T-helper 17 cell (primary cell): ENCODE results near the gene PPP2R2C. TPM values are rescaled to one million over a fixed set of nuclear protein-coding genes. Genes with fewer than 3 reads are reported as not detected.

ENCODE experiments used
- ATAC-seq: fragments of 150-1000 bp; cut with Tn5 transposase; 2 replicates; pipeline ENCODE4 v1.10.0; 2021; ENCODE audit warnings: mild to moderate bottlenecking, moderate library complexity
- DNase-seq, 3 donors: peaks; one replicate each; pipeline versions ENCODE4 v3.0.0 to v3.0.0-alpha.2; 2020 to 2021
- H3K9me3 ChIP-seq: one replicate; pipeline ENCODE4 v1.7.0; 2013; ENCODE audit warnings: low read length, mild to moderate bottlenecking; ENCODE audit not compliant: control insufficient read depth, poor library complexity, severe bottlenecking
- H3K27ac Mint-ChIP-seq: one replicate; pipeline ENCODE4 v1.8.0; 2022; ENCODE audit warnings: mild to moderate bottlenecking, moderate library complexity, mixed read lengths
- H3K27me3 Mint-ChIP-seq: one replicate; pipeline ENCODE4 v1.8.0; 2022; ENCODE audit warnings: mixed read lengths
- H3K36me3 Mint-ChIP-seq: one replicate; pipeline ENCODE4 v1.8.0; 2022; ENCODE audit warnings: low read depth, mixed read lengths
- H3K4me1 Mint-ChIP-seq: one replicate; pipeline ENCODE4 v1.8.0; 2022; ENCODE audit warnings: mild to moderate bottlenecking, mixed read lengths
- H3K4me3 Mint-ChIP-seq: one replicate; pipeline ENCODE4 v1.8.0; 2022; ENCODE audit warnings: mild to moderate bottlenecking, moderate library complexity, mixed read lengths
- total RNA-seq, 4 donors: library from RNA in 2 of 4; stranded (reverse) in 2 of 4; gene quantifications; one replicate each; pipeline ENCODE4 v1.2.3 and lab custom pipeline; 2022 to 2026

The PPP2R2C gene
- total RNA-seq, 2 donors from 2014 or later, result not detected

DNA sequence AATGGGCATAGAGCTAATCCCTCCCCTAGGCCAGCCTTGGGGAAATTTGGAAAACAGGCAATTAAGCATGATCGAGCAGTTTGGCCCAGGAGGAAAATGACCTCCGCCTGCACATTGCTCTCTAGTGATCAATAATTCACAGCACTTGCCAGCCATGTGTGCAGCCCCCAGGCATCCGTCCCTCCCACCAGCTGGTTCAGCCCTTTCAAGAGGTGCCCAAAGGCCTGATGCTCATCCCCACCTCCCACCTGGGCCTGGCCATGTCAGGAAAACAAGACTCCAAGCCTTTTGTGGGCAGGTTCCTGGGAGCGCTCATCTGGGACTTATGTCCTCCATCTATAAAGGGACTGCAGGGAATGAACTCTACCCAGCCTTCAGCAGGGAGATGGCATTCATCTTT lies 17.5 kb upstream of the PPP2R2C start:
- H3K27ac Mint-ChIP-seq, result no peak overlapping the region
- no peaks in the 10 kb centered on the region for H3K9me3 ChIP-seq
- H3K36me3 Mint-ChIP-seq, result no peaks in the 10 kb centered on the region
- H3K4me1 Mint-ChIP-seq, result no peaks in the 10 kb centered on the region
- H3K27me3 Mint-ChIP-seq, result peaks cover 23% of the 10 kb centered on the region
- no peak overlapping the region for H3K4me3 Mint-ChIP-seq
- DNase-seq (no peak), ATAC-seq (no peak)

DNA sequence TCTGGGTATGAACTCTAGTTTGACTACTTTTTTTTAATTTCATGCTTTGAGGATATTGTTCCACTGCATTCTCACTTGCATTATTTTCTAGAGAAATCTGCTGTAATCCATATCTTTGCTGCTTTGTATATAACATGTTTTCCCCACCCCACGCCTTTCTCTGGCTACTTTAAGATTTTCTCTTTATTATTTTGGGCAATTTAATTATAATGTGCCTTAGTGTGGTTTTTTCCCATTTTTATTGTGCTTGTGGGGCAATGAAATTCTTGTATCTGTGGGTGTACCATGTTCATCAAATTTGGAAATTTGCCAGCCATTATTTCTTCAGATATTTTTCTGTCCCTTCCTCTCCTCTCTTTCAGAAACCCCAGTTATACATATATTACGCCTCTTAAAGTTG lies 15.1 kb upstream of the PPP2R2C start:
- H3K4me1 Mint-ChIP-seq, result no peaks in the 10 kb centered on the region
- H3K27me3 Mint-ChIP-seq, result peaks cover 4% of the 10 kb centered on the region
- no peak overlapping the region for H3K27ac Mint-ChIP-seq
- H3K36me3 Mint-ChIP-seq, result no peaks in the 10 kb centered on the region
- H3K4me3 Mint-ChIP-seq, result no peak overlapping the region
- DNase-seq (no peak), ATAC-seq (no peak)
- no peaks in the 10 kb centered on the region for H3K9me3 ChIP-seq

DNA sequence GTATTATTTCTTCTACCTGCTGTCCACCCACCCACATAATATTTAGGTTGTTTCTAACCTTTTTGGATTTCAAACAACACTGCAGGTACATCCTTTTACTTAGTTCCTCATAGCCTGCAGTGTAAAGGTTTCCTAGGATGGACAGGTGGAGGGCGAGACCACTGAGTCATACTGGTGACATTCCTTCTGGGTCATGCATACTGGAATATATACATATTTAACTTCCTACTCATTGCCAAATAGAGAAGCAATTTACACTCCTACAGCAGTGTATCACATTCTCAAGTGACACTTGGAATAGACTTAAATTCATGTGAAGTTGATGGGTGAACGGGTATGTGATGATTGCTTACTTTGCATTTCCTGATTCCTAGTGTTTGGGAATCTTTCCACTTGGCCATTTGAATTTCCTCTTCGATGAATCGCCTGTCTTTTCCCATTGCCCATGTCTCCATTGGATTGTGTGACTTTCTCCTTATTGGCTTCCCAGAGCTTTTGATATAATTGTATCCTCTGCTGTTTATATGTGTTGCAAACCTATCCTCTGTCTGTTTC lies 8.2 kb upstream of the PPP2R2C start:
- Mint-ChIP-seq H3K36me3 (peaks cover 4% of the 10 kb centered on the region), H3K4me1 (no peaks in the 10 kb centered on the region), H3K4me3 (no peak overlapping the region), H3K27ac (no peak overlapping the region), H3K27me3 (peaks cover 14% of the 10 kb centered on the region)
- no peak for ATAC-seq
- no peaks in the 10 kb centered on the region for H3K9me3 ChIP-seq
- no peak for DNase-seq

DNA sequence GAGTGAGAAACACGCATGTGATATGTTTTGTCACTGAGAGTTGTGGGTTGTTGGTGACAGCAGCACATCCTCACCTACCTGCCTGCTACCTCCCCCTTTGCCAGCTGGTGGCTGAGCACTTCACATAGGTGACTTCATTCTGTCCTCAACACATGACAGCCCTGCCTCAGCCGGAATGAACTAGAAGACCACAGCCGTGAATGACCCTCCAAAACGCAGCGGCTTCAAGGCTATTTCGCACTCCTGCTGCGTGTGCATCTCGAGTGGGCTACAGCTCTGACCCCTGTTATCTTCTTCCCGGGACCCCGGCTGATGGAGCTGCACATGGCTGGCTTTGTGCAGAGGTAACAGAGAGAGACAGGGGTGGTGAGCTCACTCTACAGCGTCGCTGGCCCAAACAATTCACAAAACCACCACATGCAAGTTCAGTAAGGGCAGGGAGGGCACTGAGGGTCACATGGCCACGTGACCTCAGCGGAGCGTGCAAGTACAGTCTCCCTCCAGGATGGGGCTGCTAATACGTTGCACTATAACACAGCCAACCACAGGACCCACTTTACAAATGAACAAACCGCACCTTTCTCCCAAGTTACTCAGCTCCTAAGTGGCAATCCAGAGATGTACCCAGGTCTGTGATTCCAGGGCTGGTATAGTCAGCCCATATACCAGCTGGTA lies 6.3 kb upstream of the PPP2R2C start:
- ATAC-seq (no peak), DNase-seq (no peak)
- no peak overlapping the region for H3K4me3 Mint-ChIP-seq
- H3K27me3 Mint-ChIP-seq, result peaks cover 34% of the 10 kb centered on the region
- H3K4me1 Mint-ChIP-seq, result no peaks in the 10 kb centered on the region
- peaks cover 4% of the 10 kb centered on the region for H3K36me3 Mint-ChIP-seq
- no peak overlapping the region for H3K27ac Mint-ChIP-seq
- no peaks in the 10 kb centered on the region for H3K9me3 ChIP-seq

DNA sequence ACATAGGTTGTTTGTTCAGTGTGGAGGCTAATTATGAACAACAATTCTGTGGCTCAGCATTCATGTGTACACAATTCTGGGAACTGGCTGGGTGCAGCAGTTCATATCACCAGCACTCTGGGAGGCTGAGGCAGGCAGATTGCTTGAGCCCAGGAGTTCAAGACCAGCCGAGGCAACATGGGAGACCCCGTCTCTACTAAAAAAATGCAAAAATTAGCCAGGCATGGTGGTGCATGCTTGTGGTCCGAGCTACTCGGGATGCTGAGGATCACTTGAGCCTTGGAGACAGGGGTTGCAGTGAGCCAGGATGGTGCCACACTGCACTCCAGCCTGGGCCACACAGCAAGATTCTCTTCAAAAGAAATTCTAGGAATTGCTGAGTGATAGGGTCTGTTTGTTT lies 4.5 kb upstream of the PPP2R2C start:
- no peaks in the 10 kb centered on the region for H3K9me3 ChIP-seq
- ATAC-seq, result no peak
- H3K27ac Mint-ChIP-seq, result no peak overlapping the region
- H3K4me3 Mint-ChIP-seq, result no peak overlapping the region
- peaks cover 38% of the 10 kb centered on the region for H3K27me3 Mint-ChIP-seq
- peaks cover 4% of the 10 kb centered on the region for H3K36me3 Mint-ChIP-seq
- peaks cover 4% of the 10 kb centered on the region for H3K4me1 Mint-ChIP-seq
- DNase-seq, result no peak

DNA sequence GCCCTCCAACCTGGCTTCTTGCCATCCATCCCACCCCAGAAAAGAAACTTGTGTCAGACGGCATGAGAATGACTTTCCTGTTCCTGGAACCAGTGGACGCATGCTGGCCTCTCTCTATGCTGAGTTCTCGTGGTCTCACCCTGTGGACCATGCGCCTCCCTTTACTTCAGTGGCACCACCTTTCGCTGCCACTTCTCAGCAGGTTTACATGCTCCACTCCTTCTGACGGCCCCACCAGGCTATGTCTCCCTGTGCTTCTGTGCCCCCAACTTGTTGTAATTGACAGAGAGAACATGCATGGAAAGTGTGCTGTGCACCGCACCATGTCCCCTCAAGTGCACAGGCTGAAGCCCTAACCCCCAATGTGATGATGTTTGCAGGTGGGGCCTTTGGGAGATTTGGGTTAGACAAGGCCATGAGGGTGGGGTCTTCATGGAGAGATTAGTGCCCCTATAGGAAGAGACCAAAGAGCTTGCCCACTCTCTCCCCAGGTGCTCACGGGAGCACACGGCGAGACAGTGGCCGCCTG lies 3.1 kb upstream of the PPP2R2C start:
- Mint-ChIP-seq H3K27ac (no peak overlapping the region), H3K4me3 (no peak overlapping the region), H3K27me3 (peaks cover 38% of the 10 kb centered on the region), H3K4me1 (peaks cover 4% of the 10 kb centered on the region), H3K36me3 (peaks cover 4% of the 10 kb centered on the region)
- no peaks in the 10 kb centered on the region for H3K9me3 ChIP-seq
- ATAC-seq (no peak), DNase-seq (no peak)

DNA sequence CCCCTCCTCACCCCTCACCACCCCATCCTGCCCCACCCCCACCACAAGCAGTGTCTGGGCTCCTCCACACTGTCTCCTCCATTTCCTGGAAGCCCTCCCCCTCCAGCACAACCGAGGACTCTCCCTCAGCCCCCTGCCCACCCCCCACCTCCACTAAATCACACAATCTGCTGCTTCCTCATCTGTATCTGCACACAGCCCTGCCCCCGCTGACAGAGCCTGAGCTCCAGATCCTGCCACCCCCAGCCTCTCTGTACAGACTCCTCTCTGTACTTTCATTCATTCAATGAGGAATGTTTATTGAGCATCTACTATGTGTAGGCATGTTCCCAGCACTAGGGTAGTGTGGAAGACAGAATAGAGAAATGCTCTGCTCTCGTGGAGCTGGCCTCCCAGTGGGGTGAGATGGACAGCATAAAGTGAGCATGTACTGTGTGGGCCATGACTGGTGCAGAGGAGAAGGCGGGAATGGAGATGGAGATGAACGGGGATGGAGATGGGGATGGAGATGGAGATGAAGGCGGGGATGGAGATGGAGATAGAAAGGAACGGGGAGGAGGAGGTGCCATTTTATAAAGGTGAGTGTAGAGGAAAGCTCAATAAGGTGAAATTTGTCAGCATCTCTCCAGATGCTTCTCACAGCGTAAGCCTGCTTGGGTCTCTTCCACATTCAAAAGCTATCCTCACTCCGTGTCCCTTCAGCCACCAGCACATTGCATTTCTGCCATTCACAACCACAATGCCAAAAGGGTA lies 2.5 kb upstream of the PPP2R2C start:
- no peaks in the 10 kb centered on the region for H3K9me3 ChIP-seq
- Mint-ChIP-seq H3K4me1 (peaks cover 4% of the 10 kb centered on the region), H3K36me3 (peaks cover 4% of the 10 kb centered on the region), H3K27me3 (peaks cover 44% of the 10 kb centered on the region), H3K27ac (no peak overlapping the region), H3K4me3 (no peak overlapping the region)
- DNase-seq, result no peak
- ATAC-seq, result no peak

DNA sequence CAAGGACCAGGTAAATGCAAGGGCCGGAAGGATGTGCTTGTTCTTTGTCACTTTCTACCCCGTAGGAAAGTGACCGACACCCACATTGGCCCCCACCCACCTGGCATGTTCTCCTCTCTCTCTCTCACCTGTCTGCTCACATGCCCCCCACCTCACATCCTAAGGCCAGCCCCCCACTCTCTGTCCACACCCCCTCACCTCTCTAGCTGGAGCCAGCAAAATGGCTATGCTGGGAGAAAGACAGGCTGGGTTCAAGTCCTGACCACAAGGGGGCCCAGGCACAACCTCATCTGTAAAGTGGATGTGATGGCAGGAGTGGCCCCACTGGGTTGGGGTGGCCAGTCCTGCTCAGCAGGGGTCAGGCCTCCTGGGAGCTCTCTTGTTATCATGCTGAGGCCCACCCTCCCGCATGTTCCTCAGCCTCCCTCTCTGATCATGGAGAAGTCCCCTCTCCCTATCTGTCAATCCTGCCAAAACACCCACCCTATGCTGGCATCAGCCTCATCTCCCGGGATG lies 1.7 kb upstream of the PPP2R2C start:
- peaks cover 4% of the 10 kb centered on the region for H3K4me1 Mint-ChIP-seq
- peaks cover 51% of the 10 kb centered on the region for H3K27me3 Mint-ChIP-seq
- DNase-seq (no peak), ATAC-seq (no peak)
- H3K4me3 Mint-ChIP-seq, result no peak overlapping the region
- no peaks in the 10 kb centered on the region for H3K9me3 ChIP-seq
- peaks cover 5% of the 10 kb centered on the region for H3K36me3 Mint-ChIP-seq
- no peak overlapping the region for H3K27ac Mint-ChIP-seq

DNA sequence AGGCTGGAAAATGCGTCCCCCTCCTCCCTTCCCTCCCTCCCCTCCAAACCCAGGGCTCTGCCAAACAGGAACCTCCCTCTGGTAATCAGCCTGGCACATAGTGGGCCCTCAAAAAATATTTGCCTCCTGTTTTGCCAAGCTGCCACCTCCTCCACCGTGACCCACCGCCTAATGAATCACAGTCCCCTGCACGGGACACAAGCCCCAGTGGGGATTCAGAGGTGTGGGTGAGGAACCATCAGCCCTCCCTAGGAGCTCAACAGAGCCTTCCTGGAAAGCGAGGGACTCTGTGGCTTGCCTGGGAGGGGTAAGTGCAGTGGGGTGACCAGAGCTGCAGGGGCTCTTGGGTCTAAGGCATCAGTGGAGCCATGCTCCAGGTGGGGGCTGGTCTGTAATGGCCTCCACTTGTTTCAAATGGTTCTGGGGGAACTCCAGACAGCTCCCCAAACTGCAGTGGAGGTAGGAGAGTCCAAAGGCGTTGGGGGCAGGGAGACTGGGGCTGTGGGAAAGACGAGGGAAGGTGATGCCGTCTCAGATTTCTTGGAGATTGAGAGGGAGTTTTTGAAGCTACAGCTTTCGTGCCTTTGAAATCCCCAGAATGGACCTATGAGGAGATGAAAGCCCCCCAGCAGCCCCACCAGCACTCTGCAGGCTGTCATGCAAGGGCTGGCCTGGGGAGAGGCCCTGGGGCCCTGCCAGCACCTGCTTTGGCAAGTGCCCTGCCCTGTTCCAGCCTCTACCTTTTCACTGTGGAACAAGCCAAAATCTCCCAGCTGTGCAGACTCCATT lies 1.0 kb upstream of the PPP2R2C start:
- Mint-ChIP-seq H3K36me3 (peaks cover 6% of the 10 kb centered on the region), H3K4me3 (no peak overlapping the region), H3K4me1 (peaks cover 4% of the 10 kb centered on the region), H3K27ac (no peak overlapping the region), H3K27me3 (peaks cover 53% of the 10 kb centered on the region)
- ATAC-seq, result no peak
- no peaks in the 10 kb centered on the region for H3K9me3 ChIP-seq
- DNase-seq, result no peak

DNA sequence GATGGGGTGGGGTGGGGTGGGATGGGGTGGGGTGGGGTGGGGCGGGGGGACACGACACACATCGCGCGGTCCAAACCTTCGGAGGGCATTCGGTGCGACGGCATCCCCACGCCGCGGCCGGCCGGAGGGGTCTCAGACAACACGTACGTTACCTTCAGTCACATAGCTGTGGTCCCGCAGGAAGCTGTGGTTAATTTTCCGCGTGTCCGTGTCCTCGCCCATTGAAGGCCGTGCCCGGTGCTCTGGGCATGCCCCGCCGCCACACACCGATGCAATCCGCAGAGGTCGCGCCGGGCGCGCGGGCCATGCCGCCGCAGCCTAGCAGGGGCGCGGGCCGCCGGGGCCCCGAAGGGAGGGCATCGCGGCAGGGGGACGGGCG lies 417 bp downstream of the PPP2R2C start:
- no peak overlapping the region for H3K27ac Mint-ChIP-seq
- H3K9me3 ChIP-seq, result no peaks in the 10 kb centered on the region
- peaks cover 8% of the 10 kb centered on the region for H3K36me3 Mint-ChIP-seq
- ATAC-seq (no peak), DNase-seq (no peak)
- no peak overlapping the region for H3K4me3 Mint-ChIP-seq
- H3K27me3 Mint-ChIP-seq, result peaks cover 67% of the 10 kb centered on the region
- peaks cover 4% of the 10 kb centered on the region for H3K4me1 Mint-ChIP-seq

DNA sequence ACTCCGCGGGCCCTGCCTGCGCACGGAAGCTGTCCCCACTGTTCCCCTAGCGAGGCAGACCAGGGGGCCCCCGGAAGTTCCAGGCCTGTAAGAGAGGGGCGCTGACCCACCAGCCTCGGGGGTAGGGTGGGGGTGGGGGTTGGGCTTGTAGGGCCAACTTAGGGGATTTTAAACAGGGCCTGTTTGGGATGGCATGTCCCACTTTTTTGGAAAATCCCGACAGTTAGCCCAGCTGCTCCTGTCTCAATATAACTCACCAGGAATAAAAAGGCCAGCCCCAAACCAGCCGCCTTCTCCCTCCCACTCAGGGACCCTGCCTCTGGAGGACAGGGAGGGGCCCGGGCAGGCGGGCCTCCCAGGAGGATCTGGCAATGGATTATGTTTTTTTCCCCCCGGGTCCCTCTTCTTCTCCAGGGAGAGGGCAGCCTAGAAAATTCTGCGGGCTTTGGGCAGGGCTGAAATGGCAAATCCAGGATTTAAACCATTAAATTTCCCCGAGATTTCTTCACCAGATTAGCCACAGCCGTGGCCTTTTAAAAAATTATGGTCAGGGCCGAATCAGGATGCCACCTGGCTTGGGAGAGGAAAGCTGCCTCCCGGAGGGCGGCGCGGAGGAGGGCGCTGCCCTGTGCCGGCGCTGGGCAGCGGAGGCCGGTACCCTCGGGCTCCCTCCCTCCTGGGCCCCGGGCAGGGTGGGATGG lies 957 bp downstream of the PPP2R2C start:
- Mint-ChIP-seq H3K4me1 (peaks cover 4% of the 10 kb centered on the region), H3K4me3 (no peak overlapping the region), H3K27ac (no peak overlapping the region), H3K36me3 (peaks cover 8% of the 10 kb centered on the region), H3K27me3 (peaks cover 72% of the 10 kb centered on the region)
- H3K9me3 ChIP-seq, result no peaks in the 10 kb centered on the region
- ATAC-seq (no peak), DNase-seq (no peak)

DNA sequence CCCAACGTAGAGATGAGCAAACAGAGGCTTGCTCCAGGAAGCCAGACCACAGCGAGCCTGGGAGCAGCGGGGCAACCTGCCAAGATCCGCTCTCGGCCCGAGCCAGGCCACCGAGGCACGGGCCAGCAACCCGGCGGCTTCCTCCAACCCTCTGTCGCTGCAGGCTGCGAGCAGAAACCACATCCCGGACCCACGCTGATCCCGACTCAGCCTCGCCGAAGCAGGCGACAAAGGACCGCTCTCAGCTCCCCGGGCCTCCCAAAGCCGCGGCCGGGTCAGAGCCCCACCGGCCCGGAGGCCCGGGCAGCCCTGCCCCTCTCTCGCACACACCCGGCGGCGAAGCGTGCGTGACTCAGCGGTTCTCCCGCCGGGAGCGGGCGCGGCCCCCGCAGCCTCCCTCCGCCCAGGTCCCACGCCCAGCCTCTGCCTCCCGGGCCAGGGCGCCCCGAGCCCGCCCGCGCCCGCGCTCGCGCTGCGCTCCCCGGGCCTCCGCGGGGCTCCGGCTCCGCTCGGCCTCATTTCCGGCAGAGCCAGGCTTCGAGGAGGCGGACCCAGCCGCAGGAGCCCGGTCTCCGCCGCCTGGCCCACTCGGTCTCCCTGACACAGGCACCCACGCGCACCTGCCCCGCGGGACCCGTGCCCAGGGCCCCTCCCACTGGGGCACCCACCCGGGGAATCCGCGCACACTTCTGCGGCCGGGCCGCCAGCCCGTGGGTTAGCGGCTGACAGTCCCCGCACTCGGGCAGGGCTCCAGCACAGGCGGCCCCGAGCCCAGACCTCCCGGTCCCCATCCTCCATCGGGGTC lies 1.7 kb downstream of the PPP2R2C start:
- H3K27me3 Mint-ChIP-seq, result peaks cover 70% of the 10 kb centered on the region
- ATAC-seq (no peak), DNase-seq (no peak)
- H3K27ac Mint-ChIP-seq, result no peak overlapping the region
- H3K4me3 Mint-ChIP-seq, result peak overlapping the region; percentile 62
- H3K4me1 Mint-ChIP-seq, result peaks cover 4% of the 10 kb centered on the region
- H3K36me3 Mint-ChIP-seq, result peaks cover 4% of the 10 kb centered on the region
- no peaks in the 10 kb centered on the region for H3K9me3 ChIP-seq
